Thyroid gland (tissue), 4 donors: Measurements from ENCODE around the gene VSNL1.

ENCODE experiments used
- CTCF ChIP-seq, 6 experiments: fragments of 200-600 bp in 3 of 6; fragments of 450-650 bp in 3 of 6; sonication (generic) in 3 of 6; IDR thresholded peaks; one replicate each; pipeline ENCODE4 v1.5.1; 2016 to 2019; ENCODE audit warnings: antibody characterized with exemption in 6 of 6, mild to moderate bottlenecking in 2 of 6, inconsistent platforms in 1 of 6, moderate library complexity in 1 of 6
- POLR2A ChIP-seq, 2 donors: fragments of 450-650 bp; IDR thresholded peaks; one replicate each; pipeline ENCODE4 v1.6.1; 2017; ENCODE audit warnings: antibody characterized with exemption in 2 of 2, mild to moderate bottlenecking in 2 of 2, moderate library complexity in 1 of 2

DNA sequence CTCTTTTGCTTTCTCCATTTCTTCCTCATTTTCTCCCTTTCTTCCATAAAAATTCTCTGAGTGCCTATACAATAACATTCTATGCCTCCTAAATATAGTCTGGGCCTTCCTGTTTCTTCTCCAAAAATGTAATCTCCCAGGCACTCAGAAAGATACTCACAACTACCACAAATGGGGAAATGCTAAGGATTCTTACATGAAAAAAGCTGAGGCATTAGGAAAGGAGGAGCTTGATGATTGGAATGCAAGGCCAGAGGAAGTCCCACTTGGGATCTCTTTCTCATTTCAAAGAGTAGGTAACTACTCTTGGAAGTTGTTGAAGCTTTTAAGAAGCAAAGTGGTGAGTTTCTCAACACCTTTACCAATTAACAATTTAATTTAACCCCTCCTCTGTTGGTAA is 3.4 kb downstream of the VSNL1 start:
- TF ChIP-seq CTCF (IDR thresholded peaks at IDR 0.05), result no peak
- TF ChIP-seq POLR2A (IDR thresholded peaks at IDR 0.05), result no peak
